ENCODE results near the gene MAZ.

DNA sequence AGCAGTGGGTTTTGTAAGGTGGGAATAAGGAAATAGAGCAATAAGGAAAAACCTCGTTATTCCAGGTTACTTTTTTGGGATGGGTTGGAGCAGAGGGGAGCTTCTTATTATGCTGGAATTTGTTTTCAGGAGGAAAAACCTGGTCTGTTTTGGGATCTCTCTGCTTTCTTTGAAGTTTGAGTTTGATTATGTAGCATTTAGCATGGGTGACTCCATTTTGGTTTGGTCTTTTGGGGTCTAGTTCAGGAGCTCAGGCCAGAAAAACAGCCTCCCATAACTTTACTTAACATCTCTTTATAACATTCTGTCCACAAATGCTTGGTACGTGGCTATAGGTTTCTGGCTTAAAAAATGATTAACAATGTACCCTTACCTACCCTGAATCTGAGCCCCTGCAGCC lies 36.8 kb upstream of the MAZ start:
- TF ChIP-seq, protein P1, sequence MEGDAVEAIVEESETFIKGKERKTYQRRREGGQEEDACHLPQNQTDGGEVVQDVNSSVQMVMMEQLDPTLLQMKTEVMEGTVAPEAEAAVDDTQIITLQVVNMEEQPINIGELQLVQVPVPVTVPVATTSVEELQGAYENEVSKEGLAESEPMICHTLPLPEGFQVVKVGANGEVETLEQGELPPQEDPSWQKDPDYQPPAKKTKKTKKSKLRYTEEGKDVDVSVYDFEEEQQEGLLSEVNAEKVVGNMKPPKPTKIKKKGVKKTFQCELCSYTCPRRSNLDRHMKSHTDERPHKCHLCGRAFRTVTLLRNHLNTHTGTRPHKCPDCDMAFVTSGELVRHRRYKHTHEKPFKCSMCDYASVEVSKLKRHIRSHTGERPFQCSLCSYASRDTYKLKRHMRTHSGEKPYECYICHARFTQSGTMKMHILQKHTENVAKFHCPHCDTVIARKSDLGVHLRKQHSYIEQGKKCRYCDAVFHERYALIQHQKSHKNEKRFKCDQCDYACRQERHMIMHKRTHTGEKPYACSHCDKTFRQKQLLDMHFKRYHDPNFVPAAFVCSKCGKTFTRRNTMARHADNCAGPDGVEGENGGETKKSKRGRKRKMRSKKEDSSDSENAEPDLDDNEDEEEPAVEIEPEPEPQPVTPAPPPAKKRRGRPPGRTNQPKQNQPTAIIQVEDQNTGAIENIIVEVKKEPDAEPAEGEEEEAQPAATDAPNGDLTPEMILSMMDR (IDR thresholded peaks at IDR 0.05; ENCODE audit: poor library complexity), result no peak
- TF ChIP-seq EZH2 (IDR thresholded peaks at IDR 0.05; ENCODE audit: borderline replicate concordance) (no peak), EZH2phosphoT487 (IDR thresholded peaks at IDR 0.05; ENCODE audit: low read depth, severe bottlenecking, unreplicated experiment) (no peak)

Measured in hepatocyte (in vitro differentiated cells).